ENCODE measurements around the gene CYGB.

The CYGB gene

DNA sequence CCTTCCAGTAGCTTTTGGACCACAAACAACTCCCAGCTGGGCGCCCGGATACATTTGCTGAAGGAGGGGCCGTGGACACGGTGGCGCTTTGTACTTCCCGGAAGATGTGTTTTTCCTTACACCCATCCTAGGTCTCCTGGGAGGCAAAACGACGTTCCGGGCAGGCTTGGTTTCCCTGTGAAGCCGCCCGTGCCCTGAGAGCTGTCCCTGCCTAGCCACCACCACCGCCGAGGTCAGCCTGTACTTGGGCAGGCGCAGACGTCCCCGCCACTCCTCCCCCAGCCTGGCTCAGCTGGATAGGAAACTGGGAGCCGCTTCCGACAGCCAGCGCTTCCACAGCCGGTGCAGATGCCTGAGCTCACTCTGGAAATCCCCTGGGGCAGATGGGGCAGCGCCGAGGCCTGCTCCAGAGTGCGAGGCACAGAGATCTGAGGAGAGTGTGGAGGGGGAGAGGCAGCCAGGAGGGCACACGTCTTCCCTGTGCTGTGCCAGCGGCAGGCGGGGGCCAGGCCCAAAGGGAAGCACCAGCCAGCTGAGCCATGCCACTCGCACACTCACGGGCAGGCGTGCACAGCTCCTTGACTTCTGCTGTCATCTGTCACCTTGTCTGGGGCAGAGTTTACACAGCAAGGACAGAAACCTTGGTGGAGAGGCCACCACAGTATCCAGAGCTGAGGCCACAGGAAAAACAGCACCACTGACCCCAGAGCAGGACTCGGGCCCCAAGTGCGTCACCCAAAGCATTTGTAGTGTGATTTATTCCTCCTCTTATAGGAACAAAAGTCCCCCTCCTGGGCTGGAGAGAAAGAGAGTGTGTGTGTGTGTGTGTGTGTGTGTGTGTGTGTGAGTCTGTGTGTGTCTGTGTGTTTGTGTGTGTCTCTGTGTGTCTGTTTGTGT is 39.3 kb downstream of the CYGB start:
- no peak for DNase-seq

DNA sequence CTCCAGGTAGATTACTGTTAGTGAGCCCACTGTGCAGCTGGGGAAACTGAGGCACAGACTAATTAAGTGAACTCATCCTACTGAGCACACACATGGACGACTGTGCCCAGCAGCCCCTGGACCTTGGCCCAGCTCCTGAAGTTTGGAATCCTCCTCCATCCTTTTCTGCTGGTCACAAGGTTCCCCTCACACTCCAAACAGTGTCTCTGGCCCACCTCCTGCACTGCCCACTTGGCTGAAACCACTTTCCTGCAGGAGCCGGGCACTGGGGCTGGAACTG is 39.9 kb downstream of the CYGB start:
- no peak for DNase-seq

DNA sequence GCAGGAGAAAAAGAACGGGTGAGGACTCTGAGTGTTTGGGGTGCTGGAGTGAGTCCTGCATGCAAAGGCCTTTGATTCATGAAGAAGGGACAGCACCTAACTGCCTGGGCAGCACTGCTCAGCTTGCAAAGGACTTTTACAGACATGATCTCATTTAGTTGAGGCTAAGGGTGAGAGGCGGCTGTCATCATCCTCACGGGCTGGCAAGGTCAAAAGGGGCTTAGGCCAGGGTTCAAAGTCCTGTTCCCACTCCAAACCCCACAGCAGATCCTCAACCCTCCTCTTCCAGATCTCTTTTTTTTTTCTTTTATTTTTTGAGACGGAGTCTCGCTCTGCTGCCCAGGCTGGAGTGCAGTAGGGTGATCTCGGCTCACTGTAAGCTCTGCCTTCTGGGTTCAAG is 41.0 kb downstream of the CYGB start:
- DNase-seq, result no peak

DNA sequence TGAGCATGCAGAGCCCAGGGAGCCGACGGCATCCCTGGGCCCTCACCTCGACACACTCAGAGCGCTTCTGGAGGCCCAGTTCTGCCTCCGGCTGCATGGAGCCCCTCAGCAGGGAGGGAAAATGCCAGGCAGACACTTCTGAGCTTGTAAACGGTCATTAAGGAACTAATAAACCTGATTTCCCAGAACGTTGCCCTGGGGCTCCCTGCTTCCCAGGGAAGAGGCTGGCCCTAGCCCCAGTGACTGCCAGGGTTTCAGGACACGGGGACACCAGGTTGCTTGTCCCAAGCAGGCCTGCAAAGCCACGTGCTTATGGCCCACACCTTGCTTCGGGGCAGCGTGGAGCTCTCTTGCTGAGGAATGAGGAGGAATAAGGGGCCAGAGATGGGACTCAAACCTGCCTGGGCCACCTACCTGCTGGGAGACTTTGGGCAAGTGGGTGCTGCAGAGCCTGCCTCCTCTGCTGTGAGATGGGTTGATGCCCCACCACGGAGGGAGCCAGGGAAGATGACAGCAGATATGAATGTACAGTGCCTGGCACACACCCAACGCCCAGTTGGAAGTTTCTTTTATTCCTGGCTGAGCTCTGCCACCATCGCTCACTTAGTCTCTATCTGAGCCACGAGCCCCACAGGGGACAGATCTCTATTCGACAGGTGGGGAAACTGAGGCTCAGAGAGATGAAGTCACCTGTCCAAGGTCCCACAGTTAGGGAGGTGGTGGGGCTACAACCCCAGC is 41.7 kb downstream of the CYGB start:
- DNase-seq, result no peak

DNA sequence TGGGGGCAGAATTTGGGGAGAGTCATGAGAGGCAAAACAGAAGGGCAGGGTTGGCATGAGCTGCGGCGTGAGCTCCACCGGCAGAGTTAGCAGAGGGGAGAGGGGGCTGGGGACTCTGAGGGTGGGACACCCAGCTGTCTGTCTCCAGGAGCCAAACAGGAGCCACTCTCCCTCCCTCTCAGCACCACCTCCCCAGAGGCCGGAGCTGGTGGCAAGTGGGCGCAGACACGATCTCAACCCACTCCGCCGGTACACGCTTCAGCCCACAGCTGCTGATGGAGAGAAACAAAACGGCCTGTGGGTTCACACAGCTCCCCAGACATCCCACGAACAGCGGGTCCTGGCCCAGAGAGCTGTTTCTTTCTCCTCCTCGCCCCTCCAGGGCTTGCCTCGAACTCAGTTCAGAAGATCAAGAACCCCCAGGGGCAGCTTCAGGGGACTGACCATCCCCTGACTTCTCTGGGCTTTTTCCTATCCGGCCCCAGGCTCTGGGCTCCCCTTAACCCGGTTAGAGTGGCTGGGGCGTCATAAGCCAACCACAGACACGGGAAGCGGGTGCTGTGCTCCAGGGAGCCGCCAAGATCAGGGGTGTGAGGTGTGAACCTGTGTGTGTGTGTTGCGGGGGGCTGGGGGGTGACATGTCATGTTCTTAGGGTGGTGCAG is 43.9 kb downstream of the CYGB start:
- DNase-seq, result no peak

DNA sequence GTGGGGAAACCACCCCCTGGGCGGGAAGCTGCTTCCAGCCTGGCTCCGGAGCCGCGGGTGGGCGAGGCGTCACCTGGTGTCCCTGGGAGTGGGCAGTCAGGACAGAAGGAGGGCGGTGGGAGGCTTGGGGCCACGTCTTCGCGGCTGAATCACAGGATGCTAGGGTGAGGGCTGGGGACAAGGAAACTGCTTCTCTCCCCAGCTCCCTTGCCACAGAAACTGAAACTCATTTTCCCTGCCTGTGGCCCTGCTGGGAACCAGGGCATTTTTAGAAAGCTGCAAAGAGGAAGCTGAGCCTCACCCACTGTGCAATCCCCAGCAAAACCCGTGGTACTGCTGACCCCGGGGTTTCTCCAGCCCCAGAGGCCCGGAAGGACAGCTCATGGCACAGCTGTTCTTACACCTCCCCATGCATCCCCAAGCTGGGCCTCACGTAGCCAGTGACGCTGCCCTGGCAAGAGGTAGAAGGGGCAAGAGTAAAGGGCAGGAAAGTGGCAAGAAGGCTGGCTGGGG is 44.5 kb downstream of the CYGB start:
- peak; percentile 63 for DNase-seq

DNA sequence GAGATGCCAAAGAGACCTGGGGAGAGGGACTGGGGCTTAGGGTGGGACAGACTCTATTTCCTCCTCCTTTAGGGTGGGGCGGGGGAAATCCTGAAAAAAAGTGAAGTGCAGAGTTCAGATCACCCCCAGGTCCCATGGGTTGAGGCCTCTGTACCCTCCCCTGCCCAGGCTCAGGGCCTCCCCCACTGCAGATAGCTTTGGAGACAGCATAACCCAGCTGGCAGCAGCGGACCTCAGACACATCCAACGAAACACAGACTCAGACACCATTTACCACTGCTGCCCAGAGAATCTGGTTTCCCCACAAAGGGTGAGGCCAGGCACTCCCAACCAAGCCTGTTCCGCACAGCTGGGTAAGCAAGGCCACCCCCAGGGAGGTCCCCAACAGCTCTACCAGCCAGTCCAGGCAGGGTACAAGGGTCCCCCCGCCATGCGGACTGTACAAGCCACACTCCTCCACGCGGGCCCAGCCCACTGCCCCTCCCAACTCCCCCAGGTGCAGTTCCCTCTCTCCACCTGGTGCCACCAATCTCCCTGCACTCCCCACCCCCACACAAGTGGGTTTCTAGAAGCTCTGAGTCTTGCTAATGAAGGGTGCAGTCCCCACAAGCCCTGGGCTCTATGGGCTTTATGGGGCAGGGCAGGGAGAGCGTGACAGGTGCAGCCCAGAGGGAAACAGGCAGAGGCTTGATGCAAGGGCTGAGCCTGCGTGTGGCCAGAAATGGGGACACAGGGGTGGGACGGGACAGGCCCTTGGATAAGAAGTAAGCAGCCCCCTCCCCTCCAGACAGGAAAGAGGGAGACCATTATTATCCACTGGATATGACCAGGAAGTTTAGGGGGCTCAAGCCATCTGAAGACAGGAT is 45.2 kb downstream of the CYGB start:
- no peak for DNase-seq

DNA sequence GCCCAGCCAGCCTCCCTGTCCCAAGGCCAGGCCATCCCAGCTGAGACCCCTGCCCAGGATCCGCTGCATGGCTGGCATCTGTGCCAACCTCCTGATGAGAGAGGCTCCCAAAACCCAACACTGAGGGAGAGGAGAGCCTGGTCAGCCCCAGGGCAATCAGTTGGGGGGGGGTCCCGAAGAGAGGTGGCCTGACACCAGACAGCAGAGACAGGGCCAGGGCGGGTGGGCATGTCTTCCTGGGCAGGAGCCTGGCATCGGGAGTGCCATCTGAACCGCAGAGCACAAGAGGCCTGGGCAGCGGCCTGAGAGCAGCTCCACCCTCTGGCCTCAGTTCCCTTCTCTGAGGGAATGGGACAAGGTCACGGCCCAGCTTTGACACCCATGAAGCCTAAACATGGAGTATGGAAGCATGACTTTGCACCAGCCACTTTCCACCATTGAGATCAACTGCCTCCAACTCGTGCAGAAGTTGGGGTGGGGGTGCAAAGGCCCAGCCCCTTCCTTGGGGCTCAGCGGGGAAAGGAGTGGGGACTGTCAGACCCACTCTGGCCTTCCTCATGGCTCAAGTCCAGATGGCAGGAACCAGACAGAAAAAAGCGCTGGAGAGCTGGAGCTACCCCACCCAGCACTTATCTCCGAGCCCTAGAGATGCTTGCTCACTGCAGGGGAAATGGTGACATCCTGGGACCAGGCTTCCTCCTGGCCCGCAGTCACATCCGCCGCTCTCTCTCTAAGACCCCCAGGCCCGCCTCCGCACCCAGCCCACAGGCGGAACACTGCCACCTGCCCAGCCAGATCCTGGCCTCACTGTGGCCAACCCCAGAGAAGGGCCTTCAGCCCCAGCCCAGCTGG is 46.0 kb downstream of the CYGB start:
- no peak for DNase-seq

DNA sequence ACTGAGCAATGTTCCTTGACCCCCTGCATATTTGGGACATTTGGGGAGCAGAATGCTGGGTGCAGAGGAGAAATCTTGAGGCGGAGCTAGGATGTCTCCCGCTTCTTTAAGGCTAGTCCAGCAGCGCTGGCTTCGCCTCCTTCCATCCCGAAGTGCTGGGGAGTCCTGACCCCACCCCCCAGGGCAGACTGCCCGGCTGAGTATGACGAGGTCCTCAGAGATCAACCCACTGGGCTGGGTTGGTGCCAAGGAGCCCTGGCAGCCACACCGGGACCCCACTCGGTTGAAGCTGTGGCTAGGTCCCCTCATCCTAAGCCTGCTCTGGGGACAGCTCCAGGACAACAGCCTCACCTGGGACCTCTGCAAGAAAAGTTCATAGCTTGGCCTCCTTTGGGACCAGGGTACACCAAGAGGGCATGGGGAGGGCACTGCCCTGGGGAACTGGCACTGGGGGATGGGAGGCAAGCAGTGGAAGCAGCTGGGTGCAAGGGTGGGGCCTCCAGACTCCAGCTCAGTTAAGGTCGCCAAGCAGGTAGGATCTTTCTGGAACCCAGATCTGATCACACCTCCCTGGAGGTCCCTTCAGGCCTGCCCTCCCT is 47.3 kb downstream of the CYGB start:
- no peak for DNase-seq

DNA sequence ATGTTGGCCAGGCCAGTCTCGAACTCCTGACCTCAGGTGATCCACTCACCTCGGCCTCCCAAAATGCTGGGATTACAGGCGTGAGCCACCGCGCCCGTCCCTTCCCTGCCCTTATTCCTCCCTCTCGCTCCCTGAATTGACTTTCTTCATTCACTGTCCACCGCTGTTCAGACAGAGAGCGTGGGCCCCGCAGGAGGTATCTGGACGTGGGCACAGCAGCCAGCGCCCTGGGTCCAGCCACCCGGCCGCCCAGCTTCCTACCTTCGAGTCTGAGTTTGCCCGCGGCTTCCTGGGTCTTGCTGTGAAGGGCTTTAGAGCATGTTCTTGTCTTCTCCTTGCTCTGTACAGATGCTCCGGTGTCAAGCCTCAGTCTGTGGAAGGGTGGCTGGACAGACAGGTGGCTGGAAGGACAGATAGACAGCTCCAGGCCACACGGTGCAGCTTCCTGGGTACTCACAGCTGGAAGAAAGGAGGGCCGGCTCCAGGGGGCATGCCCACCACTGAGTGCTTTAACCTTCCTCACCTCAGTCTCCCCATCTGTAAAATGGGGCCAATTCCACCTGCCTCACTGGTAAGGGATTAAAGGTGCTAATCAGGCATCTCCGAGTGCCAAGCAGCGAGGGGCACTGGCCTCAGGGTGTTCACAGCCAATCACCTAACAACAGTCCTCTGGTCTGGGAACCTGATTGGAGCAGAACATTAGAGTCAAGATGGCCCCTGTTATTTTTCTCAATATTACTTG is 49.9 kb downstream of the CYGB start:
- DNase-seq, result no peak

DNA sequence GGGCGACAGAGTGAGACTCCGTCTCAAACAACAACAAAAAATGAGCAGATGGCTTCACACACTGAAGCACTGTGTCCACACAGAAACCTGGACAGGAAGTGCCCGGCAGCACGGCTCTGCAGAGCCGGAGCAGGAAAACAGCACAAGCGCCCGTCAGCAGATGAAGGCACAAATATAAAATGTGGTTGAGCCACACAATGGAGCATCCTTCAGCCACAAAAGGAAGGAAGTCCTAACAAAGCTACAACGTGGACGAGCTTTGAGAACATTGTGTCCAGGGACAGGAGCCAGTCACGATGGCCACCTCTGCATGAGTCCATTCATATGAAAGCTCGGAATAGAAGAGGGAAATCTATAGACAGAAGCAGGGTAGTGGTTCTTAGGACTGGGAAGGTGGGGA is 51.9 kb downstream of the CYGB start:
- DNase-seq, result no peak

DNA sequence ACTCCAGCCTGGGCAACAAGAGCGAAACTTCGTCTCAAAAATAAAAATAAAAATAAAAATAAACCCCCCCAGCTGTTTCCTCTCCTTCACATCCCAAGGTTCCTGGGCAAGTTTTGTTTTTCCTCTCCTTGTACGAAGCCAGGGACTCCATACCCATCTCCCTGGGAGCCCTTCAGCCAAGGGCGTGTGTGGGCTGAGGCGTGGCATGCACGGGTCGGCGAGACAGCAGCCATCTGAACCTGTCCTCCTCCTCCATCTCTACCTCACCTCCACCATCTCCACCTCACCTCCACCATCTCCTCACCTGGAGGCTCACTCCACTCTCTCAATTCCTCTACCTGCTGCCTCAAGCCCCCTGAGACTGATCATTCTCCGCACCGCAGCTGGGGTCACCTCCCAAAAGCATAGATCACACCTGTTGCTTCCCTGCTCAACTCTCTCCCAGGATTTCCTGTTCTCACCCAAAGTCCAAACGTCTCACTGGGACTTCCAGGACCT is 53.2 kb downstream of the CYGB start:
- no peak for DNase-seq

DNA sequence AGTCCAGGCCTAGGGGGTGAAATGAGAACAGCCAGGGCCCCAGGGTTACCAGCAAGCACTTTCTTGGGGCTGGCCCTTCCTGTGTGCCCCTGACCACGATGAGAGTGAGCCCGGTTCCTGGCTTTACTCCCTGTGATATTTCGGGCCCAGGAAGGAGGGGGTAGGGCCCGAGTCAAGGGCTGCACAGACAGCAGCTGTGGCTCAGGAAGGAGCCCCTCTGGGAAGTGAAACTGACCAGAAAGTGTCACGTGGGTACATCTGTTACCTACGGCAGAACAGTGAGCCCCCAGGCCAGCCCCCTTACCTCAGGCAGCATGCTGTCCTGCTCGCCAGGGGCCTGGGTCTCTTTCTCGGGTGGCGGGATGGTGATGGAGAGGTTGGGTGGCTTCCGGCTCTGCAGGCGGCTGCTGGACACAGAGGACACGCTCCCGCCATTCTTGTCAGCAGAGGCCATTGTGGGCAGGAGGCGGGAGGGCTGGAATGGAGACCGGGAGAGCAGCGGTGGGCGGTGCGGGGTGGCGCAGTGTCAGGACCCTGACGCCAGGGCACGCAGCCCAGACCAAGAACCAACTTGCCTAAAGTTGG is 56.3 kb downstream of the CYGB start:
- no peak for DNase-seq

DNA sequence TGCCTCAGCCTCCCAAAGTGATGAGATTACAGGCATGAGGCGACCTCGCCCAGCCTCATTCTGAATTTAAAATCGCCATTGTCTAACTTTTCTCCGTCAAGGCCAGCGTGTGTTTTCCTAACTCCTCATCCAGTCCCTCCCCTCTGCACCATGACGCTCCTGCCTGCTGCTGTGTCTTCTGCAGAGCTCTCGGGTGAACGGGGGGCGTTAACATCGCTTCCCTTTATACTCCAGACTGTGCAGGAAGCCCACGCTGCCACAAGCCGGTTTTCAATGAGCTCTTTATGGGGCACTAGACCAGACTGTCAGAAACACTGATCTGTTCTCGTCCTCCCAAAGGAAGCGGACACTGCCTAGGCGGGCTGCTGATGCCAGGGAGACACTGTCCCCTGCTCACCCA is 56.9 kb downstream of the CYGB start:
- no peak for DNase-seq

DNA sequence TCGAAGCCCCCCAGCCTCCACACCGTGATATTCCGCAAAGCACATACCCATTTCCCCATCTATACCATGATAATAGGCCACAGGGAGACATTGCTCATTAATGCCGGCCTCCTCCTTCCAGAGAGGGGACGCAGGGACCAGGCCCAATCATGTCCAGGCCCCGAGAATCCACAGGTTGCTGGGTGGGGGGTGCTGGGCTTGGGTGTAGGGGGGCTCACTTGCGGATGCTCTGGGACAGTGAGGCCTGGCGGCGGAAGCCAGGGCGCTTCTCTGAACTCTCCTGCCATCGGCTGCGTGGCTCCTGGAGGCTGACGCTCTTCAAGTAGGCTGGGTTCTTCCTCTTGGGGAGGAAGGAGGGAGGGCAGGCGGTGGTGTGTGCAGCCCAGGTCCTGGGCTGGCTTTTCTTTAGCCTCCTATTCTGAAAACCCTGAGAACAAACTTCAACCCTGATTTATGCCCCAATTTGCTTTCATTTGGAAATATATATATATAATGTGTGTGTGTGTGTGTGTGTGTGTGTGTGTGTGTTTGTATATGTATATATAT is 57.9 kb downstream of the CYGB start:
- no peak for DNase-seq

DNA sequence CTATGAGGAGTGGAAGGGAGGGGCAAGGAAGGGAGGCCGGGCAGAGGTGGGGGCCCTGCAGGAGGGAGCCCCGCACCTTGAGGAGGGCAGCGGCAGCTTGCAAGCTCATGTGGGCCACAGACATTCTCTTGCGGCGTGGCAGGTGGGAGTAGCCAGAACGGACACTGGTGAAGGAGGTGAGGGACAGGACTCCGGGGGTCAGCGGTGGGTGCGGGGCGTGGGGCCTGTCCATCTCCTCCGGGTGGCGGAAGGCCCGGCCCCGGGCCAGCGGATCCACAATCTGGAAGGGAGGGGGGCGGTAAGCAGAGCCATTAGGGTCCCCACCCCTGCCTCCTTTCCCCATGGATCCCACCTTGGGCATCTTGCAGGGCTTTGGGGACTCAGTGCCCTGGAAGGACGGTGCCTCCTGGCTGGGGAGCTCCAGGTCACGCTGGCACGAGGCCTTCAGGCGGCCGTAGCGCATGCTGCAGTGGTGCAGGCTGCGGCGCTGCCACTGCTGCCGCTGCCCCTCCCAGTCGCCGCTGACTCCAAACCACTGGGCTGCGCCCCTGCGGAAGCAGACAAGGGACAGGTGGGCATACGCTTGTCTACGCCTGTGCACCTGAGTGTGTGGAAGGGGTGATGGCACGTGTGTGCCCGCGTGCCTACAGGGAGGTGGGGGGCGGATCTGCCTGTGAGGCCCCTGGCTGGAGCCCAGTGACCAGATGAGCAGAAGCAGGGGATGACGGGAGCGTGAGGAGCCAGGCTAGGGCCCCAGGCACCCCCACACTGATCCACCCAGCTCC is 58.6 kb downstream of the CYGB start:
- DNase-seq, result no peak

DNA sequence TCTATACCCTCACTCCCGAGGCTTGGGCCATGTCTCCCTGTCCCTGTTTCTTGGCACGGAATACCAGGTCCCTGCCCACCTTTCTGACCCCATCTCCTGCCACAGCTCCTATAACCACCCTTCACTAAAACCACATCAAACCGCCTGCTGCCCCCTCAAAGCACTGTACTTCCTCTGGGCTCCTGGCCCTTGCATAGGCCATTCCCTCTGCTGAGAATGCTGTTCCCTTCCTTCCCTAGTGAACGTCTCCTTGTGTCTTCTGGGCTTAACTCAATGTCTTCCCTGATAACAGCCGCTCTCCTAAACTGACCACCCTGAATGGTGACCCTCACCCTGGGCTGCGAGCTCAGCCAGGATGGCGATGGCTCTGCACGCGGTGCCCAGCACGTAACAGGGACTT is 59.4 kb downstream of the CYGB start:
- DNase-seq, result no peak

DNA sequence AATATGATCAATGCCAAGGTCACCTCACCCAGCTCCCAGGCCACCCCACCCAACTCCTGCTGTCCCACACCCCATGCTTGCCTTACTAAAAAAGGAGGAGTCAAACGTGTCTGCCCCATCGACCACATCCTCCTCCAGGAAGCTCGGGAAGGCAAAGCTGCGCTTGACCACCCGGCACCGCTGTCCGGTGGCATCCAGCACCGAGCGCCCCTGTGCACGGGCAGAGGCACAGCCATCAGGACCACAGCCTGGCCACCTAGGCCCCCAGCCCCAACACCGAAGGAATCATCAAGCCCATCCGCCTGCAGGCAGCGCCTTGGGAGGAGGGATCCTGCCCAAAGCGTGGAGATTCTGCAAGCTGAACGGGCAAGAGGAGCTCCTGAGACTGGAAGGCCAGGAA is 59.9 kb downstream of the CYGB start:
- no peak for DNase-seq
